T-cell (primary cell): Measurements from ENCODE around the gene CNGA4. TPM values are rescaled to one million over a fixed set of nuclear protein-coding genes. Genes with fewer than 3 reads are reported as not detected.

Experiments used
- ATAC-seq, 4 experiments: fragments of 200-7000 bp in 3 of 4; fragments of 150-1000 bp in 1 of 4; cut with Tn5 transposase; replicated peaks in 1 of 4; 1 replicate in 3 of 4; 2 replicates in 1 of 4; pipeline ENCODE4 v1.10.0; 2021; ENCODE audit warnings: moderate library complexity in 3 of 4, mild to moderate bottlenecking in 2 of 4, moderate number of reproducible peaks in 1 of 4
- CTCF ChIA-PET, 2 donors: fragments of 300-600 bp; sonication (Branson Sonifier 250); formaldehyde crosslinking; loops; one replicate each; lab custom pipeline; 2022; ENCODE audit warnings: antibody characterized with exemption in 2 of 2; lab: Charles Lee
- POLR2A ChIA-PET, 2 donors: fragments of 300-600 bp; sonication (Branson Sonifier 250); formaldehyde crosslinking; loops; one replicate each; lab custom pipeline; 2022; ENCODE audit warnings: antibody characterized with exemption in 2 of 2; lab: Charles Lee
- DNase-seq, 35 experiments: peaks; one replicate each; pipeline versions ENCODE4 v3.0.0 to v3.0.0-alpha.2; 2013 to 2023
- H3K27ac ChIP-seq: one replicate; pipeline ENCODE4 v1.5.1; 2013; ENCODE audit warnings: low read length
- H3K27me3 ChIP-seq, 2 experiments: replicated peaks in 1 of 2; 1 replicate in 1 of 2; 2 replicates in 1 of 2; pipeline versions ENCODE4 v1.6.1 to v1.7.0; 2013; ENCODE audit warnings: low read length in 1 of 2, mixed read lengths in 1 of 2; ENCODE audit not compliant: control insufficient read depth in 2 of 2, insufficient read depth in 2 of 2; ENCODE audit errors: extremely low read depth in 1 of 2
- H3K36me3 ChIP-seq, 2 donors: 1 replicate in 1 of 2; 2 replicates in 1 of 2; pipeline versions ENCODE4 v1.6.1 to v1.7.0; 2013; ENCODE audit warnings: low read length in 1 of 2; ENCODE audit not compliant: control insufficient read depth in 2 of 2, insufficient read depth in 1 of 2; ENCODE audit errors: extremely low read depth in 1 of 2
- H3K4me1 ChIP-seq, 2 experiments: 1 replicate in 1 of 2; 2 replicates in 1 of 2; pipeline versions ENCODE4 v1.6.1 to v1.7.0; 2013; ENCODE audit warnings: low read length in 2 of 2, mixed read lengths in 1 of 2; ENCODE audit not compliant: insufficient read depth in 2 of 2, control insufficient read depth in 1 of 2; ENCODE audit errors: extremely low read depth in 1 of 2
- H3K4me3 ChIP-seq, 2 donors: 1 replicate in 1 of 2; 2 replicates in 1 of 2; pipeline versions ENCODE4 v1.5.1 to v1.7.0; 2013; ENCODE audit warnings: mild to moderate bottlenecking in 2 of 2, low read length in 1 of 2, moderate library complexity in 1 of 2; ENCODE audit not compliant: control insufficient read depth in 1 of 2; ENCODE audit errors: extremely low read depth in 1 of 2
- H3K9me3 ChIP-seq: 2 replicates; pipeline ENCODE4 v1.7.0; 2013
- H3K27ac Mint-ChIP-seq, 2 donors: one replicate each; pipeline ENCODE4 v1.8.0; 2020 to 2021; ENCODE audit warnings: mild to moderate bottlenecking in 2 of 2, mixed read lengths in 2 of 2
- H3K27me3 Mint-ChIP-seq, 2 donors: one replicate each; pipeline ENCODE4 v1.8.0; 2021 to 2022; ENCODE audit warnings: mixed read lengths in 2 of 2
- H3K36me3 Mint-ChIP-seq: one replicate; pipeline ENCODE4 v1.8.0; 2021; ENCODE audit warnings: mixed read lengths
- H3K4me1 Mint-ChIP-seq, 3 donors: one replicate each; pipeline ENCODE4 v1.8.0; 2020 to 2022; ENCODE audit warnings: mixed read lengths in 3 of 3, mild to moderate bottlenecking in 1 of 3
- H3K4me3 Mint-ChIP-seq, 3 donors: one replicate each; pipeline ENCODE4 v1.8.0; 2020 to 2022; ENCODE audit warnings: mild to moderate bottlenecking in 3 of 3, mixed read lengths in 3 of 3, moderate library complexity in 3 of 3
- H3K9me3 Mint-ChIP-seq, 3 donors: one replicate each; pipeline ENCODE4 v1.8.0; 2020 to 2022; ENCODE audit warnings: mixed read lengths in 3 of 3
- WGBS: methylation state at CpG from one replicate; pipeline ENCODE4 v1.1.5; 2013; ENCODE audit warnings: missing lambda C conversion rate; ENCODE audit not compliant: insufficient coverage; 5-methylcytosine and 5-hydroxymethylcytosine counted together
- total RNA-seq, 35 experiments: library from RNA in 6 of 35; stranded (reverse) in 6 of 35; fragments of 120-200 nt in 1 of 35; gene quantifications; one replicate each; pipeline versions ENCODE4 v1.2.1 to v1.2.4 and lab custom pipeline; 2013 to 2026

The CNGA4 gene
- total RNA-seq, 5 donors from 2014 or later (not counting 1 experiment from before 2014, with no cell fraction given): 0.20 to 0.88 (median 0.44) TPM

- Histone ChIP-seq H3K36me3 (no peaks in the 10 kb centered on the region), H3K27me3 (peaks cover 0 to 23% of the 10 kb centered on the region in 2 experiments), H3K9me3 (no peaks in the 10 kb centered on the region), H3K4me3 (no peak overlapping the region), H3K27ac (no peak overlapping the region), H3K4me1 (peaks cover 8 to 17% of the 10 kb centered on the region in 2 experiments)
- Mint-ChIP-seq H3K36me3 (no peaks in the 10 kb centered on the region), H3K27me3 (peaks cover 12 to 13% of the 10 kb centered on the region in 2 donors), H3K4me1 (peaks cover 18 to 25% (median 19%) of the 10 kb centered on the region in 3 donors), H3K9me3 (no peaks in the 10 kb centered on the region), H3K4me3 (no peak overlapping the region), H3K27ac (no peak overlapping the region)
- ChIA-PET POLR2A (interaction anchor here in 1 of 2 donors (0.6 kb wide), 1 partner anchor 63 kb away, joined by 4 read pairs; no protein-coding TSS in a partner anchor), CTCF (interaction anchor here (0.8 to 1.7 kb wide), 2 partner anchors 13 to 141 kb away, joined by 4 to 6 read pairs; no protein-coding TSS in a partner anchor)
- 83% methylated on average over 3 of the region's 5 CpGs for WGBS
- ATAC-seq (no peak), DNase-seq (no peak)
These were observed 1.1 kb upstream of the CNGA4 start for GRCh38 chr11:6237761-6238302.

- POLR2A ChIA-PET: no interaction called here
- peaks cover 3 to 5% (median 3%) of the 10 kb centered on the region in 3 donors for H3K4me1 Mint-ChIP-seq
- DNase-seq (no peak), ATAC-seq (no peak)
- no peaks in the 10 kb centered on the region for H3K36me3 Mint-ChIP-seq
- 95% methylated on average over 28 of the region's 28 CpGs for WGBS
- Histone ChIP-seq H3K27me3 (peaks cover 0 to 29% of the 10 kb centered on the region in 2 experiments), H3K36me3 (no peaks in the 10 kb centered on the region), H3K4me1 (peaks cover 0 to 6% of the 10 kb centered on the region in 2 experiments), H3K27ac (no peak overlapping the region), H3K4me3 (no peak overlapping the region), H3K9me3 (no peaks in the 10 kb centered on the region)
- no peaks in the 10 kb centered on the region for H3K9me3 Mint-ChIP-seq
- peaks cover 21 to 24% of the 10 kb centered on the region in 2 donors for H3K27me3 Mint-ChIP-seq
- no peak overlapping the region for H3K4me3 Mint-ChIP-seq
- CTCF ChIA-PET: interaction anchor here in 1 of 2 donors (0.6 kb wide), 1 partner anchor 50 kb away, joined by 4 read pairs; no protein-coding TSS in a partner anchor
- no peak overlapping the region for H3K27ac Mint-ChIP-seq
These were observed 1.2 kb downstream of the CNGA4 start for GRCh38 chr11:6240139-6240538.

- H3K4me1 Mint-ChIP-seq: no peaks in the 10 kb centered on the region
- peaks cover 21 to 24% of the 10 kb centered on the region in 2 donors for H3K27me3 Mint-ChIP-seq
- no peaks in the 10 kb centered on the region for H3K36me3 Mint-ChIP-seq
- H3K4me3 Mint-ChIP-seq: no peak overlapping the region
- H3K27ac Mint-ChIP-seq: no peak overlapping the region
- ChIA-PET POLR2A (no interaction called here), CTCF (interaction anchor here (0.6 to 0.9 kb wide), 2 partner anchors 16 to 50 kb away, joined by 4 to 8 read pairs; no protein-coding TSS in a partner anchor)
- Histone ChIP-seq H3K27ac (no peak overlapping the region), H3K4me1 (no peaks in the 10 kb centered on the region), H3K4me3 (no peak overlapping the region), H3K9me3 (no peaks in the 10 kb centered on the region), H3K36me3 (no peaks in the 10 kb centered on the region), H3K27me3 (peaks cover 0 to 29% of the 10 kb centered on the region in 2 experiments)
- WGBS: 0% methylated on average over 1 of the region's 1 CpG
- no peaks in the 10 kb centered on the region for H3K9me3 Mint-ChIP-seq
- DNase-seq (no peak), ATAC-seq (no peak)
These were observed 1.9 kb downstream of the CNGA4 start for GRCh38 chr11:6240781-6241180.

- no peaks in the 10 kb centered on the region for H3K4me1 Mint-ChIP-seq
- H3K9me3 ChIP-seq: no peaks in the 10 kb centered on the region
- DNase-seq (no peak), ATAC-seq (no peak)
- ChIA-PET POLR2A (no interaction called here), CTCF (interaction anchor here in 1 of 2 donors (0.9 kb wide), 1 partner anchor 15 kb away, joined by 8 read pairs; no protein-coding TSS in a partner anchor)
- H3K36me3 Mint-ChIP-seq: no peaks in the 10 kb centered on the region
- no peak overlapping the region for H3K4me3 ChIP-seq
- H3K27me3 Mint-ChIP-seq: peaks cover 21 to 24% of the 10 kb centered on the region in 2 donors
- WGBS: 85% methylated on average over 7 of the region's 7 CpGs
- H3K36me3 ChIP-seq: no peaks in the 10 kb centered on the region
- H3K4me1 ChIP-seq: no peaks in the 10 kb centered on the region
- no peaks in the 10 kb centered on the region for H3K9me3 Mint-ChIP-seq
- peaks cover 0 to 29% of the 10 kb centered on the region in 2 experiments for H3K27me3 ChIP-seq
- no peak overlapping the region for H3K4me3 Mint-ChIP-seq
- H3K27ac Mint-ChIP-seq: no peak overlapping the region
- no peak overlapping the region for H3K27ac ChIP-seq
These were observed 2.4 kb downstream of the CNGA4 start for GRCh38 chr11:6241316-6241715.

- CTCF ChIA-PET: no interaction called here
- Mint-ChIP-seq H3K27me3 (peaks cover 19 to 21% of the 10 kb centered on the region in 2 donors), H3K4me1 (no peaks in the 10 kb centered on the region), H3K36me3 (no peaks in the 10 kb centered on the region), H3K9me3 (no peaks in the 10 kb centered on the region), H3K4me3 (no peak overlapping the region), H3K27ac (no peak overlapping the region)
- Histone ChIP-seq H3K36me3 (no peaks in the 10 kb centered on the region), H3K4me1 (no peaks in the 10 kb centered on the region), H3K4me3 (no peak overlapping the region), H3K27me3 (peaks cover 0 to 11% of the 10 kb centered on the region in 2 experiments), H3K27ac (no peak overlapping the region), H3K9me3 (no peaks in the 10 kb centered on the region)
- ATAC-seq (no peak), DNase-seq (no peak)
- 88% methylated on average over 1 of the region's 2 CpGs for WGBS
- POLR2A ChIA-PET: no interaction called here
These were observed 6.6 kb downstream of the CNGA4 start for GRCh38 chr11:6245536-6245935.

GRCh38 chr11:6248248-6248647 lies 9.4 kb downstream of the CNGA4 start:
- ATAC-seq (no peak), DNase-seq (no peak)
- no peaks in the 10 kb centered on the region for H3K9me3 Mint-ChIP-seq
- H3K4me3 ChIP-seq: no peak overlapping the region
- POLR2A ChIA-PET: no interaction called here
- H3K27me3 ChIP-seq: peaks cover 0 to 6% of the 10 kb centered on the region in 2 experiments
- CTCF ChIA-PET: interaction anchor here in 1 of 2 donors (2.3 kb wide), 1 partner anchor 106 kb away, joined by 7 read pairs; no protein-coding TSS in a partner anchor
- peaks cover 7 to 10% of the 10 kb centered on the region in 2 donors for H3K27me3 Mint-ChIP-seq
- no peaks in the 10 kb centered on the region for H3K36me3 Mint-ChIP-seq
- H3K27ac Mint-ChIP-seq: no peak overlapping the region
- no peak overlapping the region for H3K27ac ChIP-seq
- no CpG with 5 or more reads among the region's 1 CpG for WGBS
- no peaks in the 10 kb centered on the region for H3K4me1 ChIP-seq
- no peak overlapping the region for H3K4me3 Mint-ChIP-seq
- no peaks in the 10 kb centered on the region for H3K36me3 ChIP-seq
- no peaks in the 10 kb centered on the region for H3K9me3 ChIP-seq
- no peaks in the 10 kb centered on the region for H3K4me1 Mint-ChIP-seq
